HG03558 (cell line): ENCODE data around the gene PDXDC1.
"Not testable (repeated sequence)": the region's sequence is repeated elsewhere in the genome, so short reads cannot be mapped to it uniquely, and the experiment has no call there.

Experiments used
- ATAC-seq: cut with Tn5 transposase; IDR thresholded peaks from one replicate; pipeline ENCODE4 v1.9.1; 2021; ENCODE audit warnings: moderate number of reproducible peaks; ENCODE audit not compliant: unreplicated experiment; ENCODE audit errors: extremely low read depth

The PDXDC1 gene

GRCh38 chr16:15144781-15145417 lies 170.1 kb downstream of the PDXDC1 start:
- ATAC-seq, result not testable (repeated sequence)

DNA sequence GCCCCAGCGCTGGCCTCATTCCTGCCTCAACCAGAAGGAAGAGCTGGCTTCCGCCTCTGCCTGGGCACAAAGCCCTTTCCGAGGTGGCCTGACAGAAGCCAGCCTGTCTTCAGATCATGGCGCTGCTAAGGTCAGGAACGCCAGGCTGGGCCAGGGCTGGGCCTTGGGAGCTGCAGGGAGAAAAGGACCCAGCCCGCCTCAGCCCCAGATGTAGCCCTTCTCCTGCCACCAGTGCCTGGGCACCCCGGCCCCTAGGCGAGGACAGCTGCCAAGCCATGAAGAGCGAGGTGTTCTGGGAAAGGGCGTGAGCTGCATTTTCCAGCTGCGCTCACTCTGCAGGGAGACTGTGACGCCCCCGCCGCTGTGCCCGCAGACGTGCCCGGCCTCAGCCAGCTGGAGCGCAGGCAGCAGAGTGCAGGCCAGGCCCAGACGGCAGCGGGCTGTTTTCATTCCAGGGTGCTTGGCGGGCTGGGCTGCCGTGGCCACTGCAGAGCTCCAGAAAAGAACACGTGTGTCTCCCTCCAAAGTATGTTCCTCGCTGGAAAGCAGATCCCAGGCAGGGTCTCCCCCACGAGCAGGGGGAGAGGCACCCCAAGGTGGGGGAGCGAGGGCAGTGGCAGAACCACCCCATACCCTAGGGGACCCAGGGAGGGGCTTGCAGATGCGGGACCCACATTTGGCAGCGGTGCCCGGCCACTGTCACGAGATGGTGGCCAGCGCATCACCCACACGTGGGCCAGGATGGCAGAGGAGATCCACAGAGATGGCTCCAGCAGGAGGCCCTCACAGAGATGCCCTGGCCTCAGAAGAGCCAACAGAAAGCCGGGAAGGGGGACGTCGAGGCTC lies 170.8 kb downstream of the PDXDC1 start:
- ATAC-seq, result not testable (repeated sequence)

DNA sequence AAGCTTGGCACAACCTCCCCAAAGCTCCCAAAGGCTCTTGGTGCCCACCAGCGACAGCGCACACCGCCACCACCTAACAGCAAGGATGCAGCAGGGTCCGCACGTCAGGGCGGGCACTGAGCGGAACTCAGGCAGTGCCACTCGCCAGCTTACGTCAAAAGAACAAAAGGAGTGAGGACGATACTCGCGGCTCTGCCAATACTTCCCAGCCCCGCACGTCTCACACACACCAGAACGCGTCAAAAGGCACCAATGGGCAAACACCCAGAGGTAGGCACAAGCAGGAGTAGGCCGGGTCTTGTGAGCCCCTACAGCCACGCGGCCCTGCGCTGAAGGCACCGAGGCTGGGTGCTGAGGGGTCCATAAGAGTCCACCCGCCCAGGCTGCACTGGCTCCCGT lies 171.4 kb downstream of the PDXDC1 start:
- ATAC-seq, result not testable (repeated sequence)

DNA sequence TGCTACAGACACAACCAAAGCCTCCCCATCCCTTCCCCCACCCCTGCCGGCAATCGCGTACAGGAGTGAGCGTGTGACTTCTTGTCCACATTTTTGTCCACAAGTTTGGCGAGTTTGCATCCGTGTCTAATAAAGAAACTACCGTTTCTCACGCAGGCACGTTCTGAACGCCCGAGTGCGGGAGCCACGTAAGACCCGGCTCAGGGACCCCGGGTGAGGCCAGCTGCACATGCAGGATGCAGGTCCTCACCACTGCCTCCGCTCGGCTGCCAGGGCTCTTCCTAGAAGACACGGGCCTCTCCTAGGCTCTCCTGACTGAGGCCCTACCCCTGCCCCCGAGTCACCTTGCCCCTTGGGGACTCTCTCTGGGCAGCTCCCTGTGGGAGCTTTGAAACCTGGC lies 174.0 kb downstream of the PDXDC1 start:
- ATAC-seq, result not testable (repeated sequence)

DNA sequence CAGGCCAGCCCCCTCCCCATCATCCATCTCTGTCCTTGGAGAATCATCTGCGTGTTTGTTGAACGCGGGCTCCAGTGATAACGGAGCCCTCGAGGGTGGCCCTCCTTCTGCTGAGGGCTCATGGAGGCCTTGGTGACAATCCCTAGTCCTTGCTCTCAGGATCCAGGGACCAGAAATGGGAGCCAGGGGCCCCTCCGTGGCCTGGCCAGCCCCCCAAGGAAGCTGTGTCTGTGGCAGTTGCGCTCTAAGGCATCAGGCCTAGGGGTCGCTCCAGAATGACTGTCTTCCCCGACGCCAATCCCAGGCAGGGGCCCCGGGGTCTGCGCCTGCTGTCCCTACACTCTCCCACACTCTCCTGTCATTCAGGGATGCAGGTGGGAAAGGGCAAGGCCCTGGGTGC lies 174.4 kb downstream of the PDXDC1 start:
- not testable (repeated sequence) for ATAC-seq

- ATAC-seq, result not testable (repeated sequence)
Observed at GRCh38 chr16:15154005-15154404, 179.2 kb downstream of the PDXDC1 start.

- ATAC-seq, result not testable (repeated sequence)
Observed at GRCh38 chr16:15154650-15155562, 180.1 kb downstream of the PDXDC1 start.

GRCh38 chr16:15157644-15158043 lies 182.8 kb downstream of the PDXDC1 start:
- not testable (repeated sequence) for ATAC-seq

GRCh38 chr16:15159671-15160070 lies 184.8 kb downstream of the PDXDC1 start:
- ATAC-seq, result not testable (repeated sequence)

- not testable (repeated sequence) for ATAC-seq
Observed at GRCh38 chr16:15160571-15160970, 185.7 kb downstream of the PDXDC1 start.

GRCh38 chr16:15163055-15163454 lies 188.2 kb downstream of the PDXDC1 start:
- not testable (repeated sequence) for ATAC-seq

- ATAC-seq, result not testable (repeated sequence)
Observed at GRCh38 chr16:15166177-15166576, 191.4 kb downstream of the PDXDC1 start.

DNA sequence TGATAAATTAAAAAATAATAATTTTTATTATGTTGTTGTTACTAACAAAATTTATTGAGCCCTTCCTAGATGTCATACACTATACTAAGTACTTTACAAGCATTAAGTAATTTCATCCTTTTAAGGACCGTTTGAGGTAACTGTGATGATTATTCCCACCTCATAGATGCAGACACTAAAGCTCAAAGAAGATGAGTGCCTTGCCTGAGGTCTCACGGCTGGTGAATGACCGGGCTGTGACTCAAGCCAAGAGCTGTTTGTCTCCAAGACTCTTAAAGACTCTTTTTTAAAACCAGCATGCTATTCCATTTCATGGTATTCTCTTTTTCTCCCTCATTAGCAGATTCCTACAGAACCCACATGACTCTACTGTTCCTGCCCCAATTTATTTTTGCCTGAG lies 193.5 kb downstream of the PDXDC1 start:
- not testable (repeated sequence) for ATAC-seq

DNA sequence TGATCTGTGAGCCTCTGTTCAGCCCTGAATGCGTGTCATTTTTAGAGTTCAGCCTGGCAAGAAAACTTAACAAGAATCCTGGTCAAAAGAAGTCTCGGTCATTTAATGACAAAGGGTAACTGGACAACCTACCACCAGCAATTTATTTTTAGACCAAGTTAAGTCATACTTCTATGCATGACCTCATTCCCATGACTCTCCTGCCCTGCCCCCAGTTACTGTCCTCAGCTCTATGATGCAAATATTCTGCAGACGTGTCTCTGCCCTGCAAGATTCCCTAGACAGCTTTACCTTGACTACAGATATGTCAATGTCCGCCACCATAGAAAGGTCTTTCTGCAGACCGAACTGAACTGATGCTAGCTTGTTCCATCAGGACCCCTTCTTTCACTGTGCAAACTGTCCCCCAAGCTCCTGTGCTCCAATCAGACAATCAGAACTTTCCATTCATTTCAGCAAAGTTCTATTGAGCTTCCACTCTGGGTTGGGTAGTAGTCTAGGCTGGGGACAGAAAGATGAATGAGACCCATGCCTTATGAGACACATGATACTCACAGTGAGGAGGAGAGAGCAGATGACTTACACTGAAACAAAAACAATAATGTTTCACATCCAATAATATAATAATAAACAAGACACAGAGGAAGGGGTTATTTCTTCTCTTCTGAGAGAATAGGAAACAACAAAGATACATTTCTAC lies 194.3 kb downstream of the PDXDC1 start:
- ATAC-seq, result not testable (repeated sequence)

- not testable (repeated sequence) for ATAC-seq
Observed at GRCh38 chr16:15179909-15180308, 205.1 kb downstream of the PDXDC1 start.

DNA sequence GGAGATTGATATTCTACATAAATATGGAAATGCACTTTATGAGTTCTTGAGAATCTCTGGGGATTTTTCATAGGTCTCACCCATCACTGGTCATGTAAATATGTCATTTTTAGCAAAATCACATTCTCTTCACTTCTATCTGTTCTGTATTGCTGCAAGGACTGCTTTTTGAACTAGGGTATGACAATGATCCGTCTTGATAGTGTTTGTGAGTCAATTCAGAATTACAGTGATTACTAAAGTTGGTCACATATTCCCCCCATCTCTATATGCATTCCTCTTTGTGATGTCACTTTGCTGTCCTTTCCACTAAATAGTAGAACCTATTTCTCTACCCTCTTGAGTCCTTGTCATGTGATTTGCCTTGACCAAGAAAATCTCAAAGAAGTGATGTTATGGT lies 206.1 kb downstream of the PDXDC1 start:
- not testable (repeated sequence) for ATAC-seq

- ATAC-seq, result not testable (repeated sequence)
Observed at GRCh38 chr16:15184000-15184399, 209.2 kb downstream of the PDXDC1 start.
